GM12878 (cell line): ENCODE results near the gene FRAS1. TPM values are rescaled to one million over a fixed set of nuclear protein-coding genes. Genes with fewer than 3 reads are reported as not detected.
"Not testable (repeated sequence)": the region's sequence is repeated elsewhere in the genome, so short reads cannot be mapped to it uniquely, and the experiment has no call there.

ENCODE experiments used
- ATAC-seq: fragments of 200-7000 bp; cut with Tn5 transposase; 3 replicates; pipeline ENCODE4 v1.9.1; 2020; ENCODE audit warnings: mild to moderate bottlenecking, moderate library complexity
- BruUV-seq: library from RNA; stranded (reverse); fragments of 400-500 nt; replicated peaks from 2 replicates; lab custom pipeline; 2021; lab: Mats Ljungman, UMichigan
- CTCF ChIA-PET: fragments of 300-600 bp; sonication (Branson Sonifier 250); formaldehyde crosslinking; extraction: SDS; loops from one replicate; lab custom pipeline; 2021; ENCODE audit warnings: inconsistent platforms; lab: Yijun Ruan, JAX
- POLR2A ChIA-PET: fragments of 350-600 bp; formaldehyde crosslinking; extraction: SDS; loops from one replicate; lab custom pipeline; 2021; ENCODE audit warnings: inconsistent platforms; lab: Charles Lee
- RAD21 ChIA-PET: fragments of 300-600 bp; sonication (Branson Sonifier 250); formaldehyde crosslinking; loops from one replicate; lab custom pipeline; 2023; ENCODE audit warnings: antibody characterized with exemption; ENCODE audit not compliant: unreplicated experiment; lab: Charles Lee
- SMC1A ChIA-PET: fragments of 300-600 bp; sonication (Branson Sonifier 250); formaldehyde crosslinking; loops from one replicate; lab custom pipeline; 2023; ENCODE audit not compliant: unreplicated experiment, uncharacterized antibody; lab: Charles Lee
- DNase-seq: peaks from one replicate; pipeline ENCODE4 v3.0.0-alpha.2; 2011; ENCODE audit warnings: low read depth, low spot score
- FAIRE-seq: peaks from 3 replicates; lab custom pipeline; 2011; peaks lifted over from hg19 to GRCh38; lab: Jason Lieb, UNC
- H2AFZ ChIP-seq: 2 replicates; pipeline ENCODE4 v1.6.0; 2011; ENCODE audit warnings: low read depth, low read length, control low read depth; ENCODE audit not compliant: control insufficient read depth
- H3K27ac ChIP-seq: 2 replicates; pipeline ENCODE4 v1.5.1; 2011; ENCODE audit warnings: control low read depth; ENCODE audit not compliant: control insufficient read depth, insufficient read depth
- H3K27me3 ChIP-seq, 2 experiments: replicated peaks in 1 of 2; 2 replicates each; pipeline versions ENCODE4 v1.6.0 to v1.6.1; 2011; ENCODE audit warnings: low read length in 1 of 2; ENCODE audit not compliant: control insufficient read depth in 2 of 2, insufficient read depth in 2 of 2
- H3K36me3 ChIP-seq, 2 experiments: 2 replicates each; pipeline ENCODE4 v1.5.1; 2011; ENCODE audit warnings: low read length in 1 of 2; ENCODE audit not compliant: control insufficient read depth in 2 of 2, insufficient read depth in 2 of 2
- H3K4me1 ChIP-seq: 2 replicates; pipeline ENCODE4 v1.6.1; 2011; ENCODE audit warnings: mild to moderate bottlenecking, low read length, moderate library complexity, mixed read lengths; ENCODE audit not compliant: control insufficient read depth, insufficient read depth
- H3K4me2 ChIP-seq: 2 replicates; pipeline ENCODE4 v1.6.0; 2011; ENCODE audit warnings: control low read depth; ENCODE audit not compliant: control insufficient read depth, insufficient read depth
- H3K4me3 ChIP-seq: fragments of 200-600 bp; sonication (generic); 2 replicates; pipeline ENCODE4 v1.5.1; 2016
- H3K79me2 ChIP-seq: 2 replicates; pipeline ENCODE4 v1.6.0; 2011; ENCODE audit warnings: low read length; ENCODE audit not compliant: control insufficient read depth, insufficient read depth
- H3K9ac ChIP-seq: 2 replicates; pipeline ENCODE4 v1.8.0; 2011; ENCODE audit warnings: low read length, control low read depth, mixed read lengths; ENCODE audit not compliant: control insufficient read depth, insufficient read depth
- H3K9me3 ChIP-seq: replicated peaks from 3 replicates; pipeline ENCODE4 v1.5.1; 2011; ENCODE audit warnings: mild to moderate bottlenecking, low read length; ENCODE audit not compliant: control insufficient read depth, insufficient read depth
- H4K20me1 ChIP-seq: 2 replicates; pipeline ENCODE4 v1.6.0; 2011; ENCODE audit not compliant: control insufficient read depth, insufficient read depth
- HDAC2 ChIP-seq: fragments of 200-600 bp; sonication (generic); IDR thresholded peaks from 2 replicates; pipeline ENCODE4 v1.6.1; 2017
- MLLT1 ChIP-seq: fragments of 450-650 bp; IDR thresholded peaks from 2 replicates; pipeline ENCODE4 v1.6.1; 2016; ENCODE audit warnings: mild to moderate bottlenecking
- WGBS: methylation state at CpG from one replicate; pipeline ENCODE4 v1.1.6; 2016; ENCODE audit warnings: low lambda C conversion rate; ENCODE audit not compliant: insufficient replicate concordance, insufficient coverage; ENCODE audit errors: missing lambda C conversion rate; 5-methylcytosine and 5-hydroxymethylcytosine counted together
- in situ Hi-C: fragments of 300-500 bp; cut with MboI; formaldehyde crosslinking; loops from 9 replicates; pipeline ENCODE4 v1.14.3; 2018; ENCODE audit warnings: mixed read lengths
- intact Hi-C: fragments of 100-400 bp; cut with micrococcal nuclease; formaldehyde crosslinking; loops from one replicate; pipeline ENCODE4 v1.14.2; 2022; ENCODE audit not compliant: unreplicated experiment
- polyA plus RNA-seq, 11 experiments: library from polyadenylated mRNA; depleted of rRNA in 4 of 11; unstranded in 6 of 11; stranded (reverse) in 5 of 11; fragments of >200 nt; fragmentation: Nextera tagmentation in 4 of 11; fragmentation: Illumina TruSeq in 1 of 11; extraction: Ambion mirVana in 4 of 11; extraction: Trizol in 1 of 11; gene quantifications; 1 replicate in 1 of 11; 2 replicates in 10 of 11; pipeline versions ENCODE4 v1.2.1 to v1.2.3, GENCODE V29; 2011 to 2016; ENCODE audit warnings: inconsistent platforms in 2 of 11, missing spikeins in 2 of 11, low read depth in 1 of 11
- total RNA-seq, 4 experiments: library from RNA; depleted of rRNA in 3 of 4; stranded (reverse); fragments of >200 nt in 3 of 4; fragmentation: Illumina TruSeq in 1 of 4; extraction: Trizol in 1 of 4; gene quantifications; 2 replicates each; pipeline versions ENCODE4 v1.2.1 to v1.2.3, GENCODE V29; 2013 to 2021

The FRAS1 gene
- total and polyA plus RNA-seq, 10 of the 15 experiments (the other 5 are each of a cell fraction or from before 2014, with no cell fraction given): 0.08 to 11.7 (median 0.20) TPM

- BruUV-seq, RAD21 ChIA-PET, H3K36me3 ChIP-seq, H3K4me2 ChIP-seq, H3K4me3 ChIP-seq, ATAC-seq, in situ Hi-C loops, H3K4me1 ChIP-seq, CTCF ChIA-PET, H3K79me2 ChIP-seq, H3K27ac ChIP-seq, FAIRE-seq, POLR2A ChIA-PET, H3K9ac ChIP-seq, intact Hi-C loops, DNase-seq, H4K20me1 ChIP-seq, H2AFZ ChIP-seq, H3K9me3 ChIP-seq, H3K27me3 ChIP-seq: not testable (repeated sequence)
- 67% methylated on average over 15 of the region's 16 CpGs for WGBS
- SMC1A ChIA-PET: interaction anchor here (1.5 kb wide), 1 partner anchor 12 kb away, joined by 3 read pairs; no protein-coding TSS in a partner anchor
Measured at GRCh38 chr4:78307263-78307662, 250.1 kb downstream of the FRAS1 start.

GRCh38 chr4:78308517-78308916 is 251.4 kb downstream of the FRAS1 start:
- ChIA-PET CTCF (interaction anchor here (0.6 kb wide), 1 partner anchor 627 kb away, joined by 3 read pairs; no protein-coding TSS in a partner anchor), RAD21 (no interaction called here), SMC1A (interaction anchor here (1.5 to 5.4 kb wide), 2 partner anchors 10 kb away, joined by 3 to 29 read pairs; no protein-coding TSS in a partner anchor), POLR2A (no interaction called here)
- Histone ChIP-seq H3K4me2 (no peak overlapping the region), H2AFZ (no peak overlapping the region), H3K4me1 (no peaks in the 10 kb centered on the region), H3K36me3 (no peaks in the 10 kb centered on the region), H3K9me3 (no peaks in the 10 kb centered on the region), H3K27ac (no peak overlapping the region), H3K27me3 (no peaks in the 10 kb centered on the region), H4K20me1 (no peaks in the 10 kb centered on the region), H3K79me2 (no peaks in the 10 kb centered on the region), H3K4me3 (no peak overlapping the region), H3K9ac (no peak overlapping the region)
- BruUV-seq: no TSS peak
- FAIRE-seq (no peak), DNase-seq (no peak), ATAC-seq (no peak)
- TF ChIP-seq HDAC2 (no peak), MLLT1 (no peak)
- intact Hi-C loops (no loop called here), in situ Hi-C loops (no loop called here)
- 55% methylated on average over 4 of the region's 4 CpGs for WGBS
